HK-2 (cell line): ENCODE measurements around the gene UBE2J2.
A peak's percentile ranks its signal among the peaks of the same experiment; 100 is the strongest.

Source experiments
- DNase-seq: peaks from one replicate; pipeline ENCODE4 v3.0.0-alpha.2; 2018; ENCODE audit not compliant: unreplicated experiment

Gene UBE2J2

GRCh38 chr1:1211541-1212441 lies 61.9 kb downstream of the UBE2J2 start:
- DNase-seq = no peak

- DNase-seq = no peak
Observed at GRCh38 chr1:1210726-1211540, 62.7 kb downstream of the UBE2J2 start.

- peak; percentile 51 for DNase-seq
Observed at GRCh38 chr1:1208713-1209433, 64.8 kb downstream of the UBE2J2 start.

GRCh38 chr1:1207571-1207892 lies 66.1 kb downstream of the UBE2J2 start:
- DNase-seq = no peak

GRCh38 chr1:1206966-1207531 lies 66.6 kb downstream of the UBE2J2 start:
- DNase-seq = no peak

- peak; percentile 39 for DNase-seq
Observed at GRCh38 chr1:1206376-1206965, 67.2 kb downstream of the UBE2J2 start, which contains the start of gene TNFRSF18. Gene TNFRSF18, minus strand, starts transcription at chr1:1206592. Its CDS starts 21 bp downstream, at chr1:1206571.

GRCh38 chr1:1205769-1206375 lies 67.8 kb downstream of the UBE2J2 start:
- DNase-seq = no peak

- DNase-seq = no peak
Observed at GRCh38 chr1:1204998-1205768, 68.5 kb downstream of the UBE2J2 start.

- no peak for DNase-seq
Observed at GRCh38 chr1:1204425-1204920, 69.2 kb downstream of the UBE2J2 start.
